ENCODE results near the gene PEX5L. TPM values are rescaled to one million over a fixed set of nuclear protein-coding genes. Genes with fewer than 3 reads are reported as not detected.

PEX5L gene
- total RNA-seq, 1 experiment from 2014 or later: 0.33 TPM

DNA sequence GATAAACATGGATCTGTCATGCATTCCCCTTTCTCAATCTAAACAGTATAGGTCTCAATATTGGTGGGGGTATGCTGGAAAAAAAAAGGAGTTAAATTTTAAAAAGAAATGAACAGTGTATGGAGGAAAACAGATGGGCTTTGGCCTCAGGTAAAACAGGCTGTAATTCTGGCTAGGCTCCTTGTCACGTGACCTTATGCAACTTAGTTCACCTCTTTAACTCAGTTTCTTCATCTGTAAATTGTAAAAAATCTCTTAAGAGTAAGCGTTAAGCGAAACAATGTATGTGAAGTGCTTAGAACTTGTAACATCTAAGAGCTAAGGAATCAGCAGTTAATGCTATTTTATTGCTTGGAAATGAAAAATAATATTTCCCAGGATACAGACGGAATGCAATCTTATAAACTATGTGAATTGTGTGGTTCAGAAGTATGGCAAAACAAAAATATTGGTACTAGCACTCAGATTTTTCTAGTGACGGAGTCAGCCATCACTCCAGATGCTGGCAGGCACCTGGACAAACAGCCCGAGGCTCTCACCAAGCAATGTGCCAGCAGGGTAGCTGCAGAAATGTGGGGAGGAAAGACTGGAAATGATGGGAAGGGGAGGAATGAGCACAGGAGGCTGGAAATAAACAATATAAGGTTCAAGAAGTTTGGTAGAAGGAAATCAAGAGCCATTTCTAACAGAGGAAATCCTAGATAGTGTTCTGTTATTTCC lies 211.1 kb downstream of the PEX5L start:
- ChIA-PET CTCF (no interaction called here), POLR2A (ENCODE audit: unreplicated experiment) (no interaction called here)
- no TSS peak for BruUV-seq (replicated peaks)
- TF ChIP-seq EZH2 (IDR thresholded peaks at IDR 0.05; ENCODE audit: low read depth): no peak
- TF ChIP-seq, protein P1, sequence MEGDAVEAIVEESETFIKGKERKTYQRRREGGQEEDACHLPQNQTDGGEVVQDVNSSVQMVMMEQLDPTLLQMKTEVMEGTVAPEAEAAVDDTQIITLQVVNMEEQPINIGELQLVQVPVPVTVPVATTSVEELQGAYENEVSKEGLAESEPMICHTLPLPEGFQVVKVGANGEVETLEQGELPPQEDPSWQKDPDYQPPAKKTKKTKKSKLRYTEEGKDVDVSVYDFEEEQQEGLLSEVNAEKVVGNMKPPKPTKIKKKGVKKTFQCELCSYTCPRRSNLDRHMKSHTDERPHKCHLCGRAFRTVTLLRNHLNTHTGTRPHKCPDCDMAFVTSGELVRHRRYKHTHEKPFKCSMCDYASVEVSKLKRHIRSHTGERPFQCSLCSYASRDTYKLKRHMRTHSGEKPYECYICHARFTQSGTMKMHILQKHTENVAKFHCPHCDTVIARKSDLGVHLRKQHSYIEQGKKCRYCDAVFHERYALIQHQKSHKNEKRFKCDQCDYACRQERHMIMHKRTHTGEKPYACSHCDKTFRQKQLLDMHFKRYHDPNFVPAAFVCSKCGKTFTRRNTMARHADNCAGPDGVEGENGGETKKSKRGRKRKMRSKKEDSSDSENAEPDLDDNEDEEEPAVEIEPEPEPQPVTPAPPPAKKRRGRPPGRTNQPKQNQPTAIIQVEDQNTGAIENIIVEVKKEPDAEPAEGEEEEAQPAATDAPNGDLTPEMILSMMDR (conservative IDR thresholded peaks at IDR 0.05): no peak
- no peaks in the 10 kb centered on the region; the same call in 1 of the 2 replicates for H3K27me3 ChIP-seq (ENCODE audit: insufficient read depth, low read depth)
- no peaks in the 10 kb centered on the region for H3K79me2 ChIP-seq (ENCODE audit: low read depth)
- H3K9me2 ChIP-seq (ENCODE audit: insufficient read depth): 0 out of 2 replicates have a peak, but pooled peaks cover 4% of the 10 kb centered on the region
- H3K4me2 ChIP-seq: no peak overlapping the region
- no peak overlapping the region for H3K4me3 ChIP-seq
- no peaks in the 10 kb centered on the region for H4K20me1 ChIP-seq (ENCODE audit: insufficient read depth)
- H3K36me3 ChIP-seq (ENCODE audit: low read depth): no peaks in the 10 kb centered on the region
- H3K4me1 ChIP-seq (replicated peaks; ENCODE audit: insufficient read depth): no peaks in the 10 kb centered on the region
- peak overlapping the region; percentile 7; the same call in 1 of the 2 replicates for H2AFZ ChIP-seq
- no peaks in the 10 kb centered on the region for H3F3A ChIP-seq (ENCODE audit: insufficient read depth, low read depth)
- no peaks in the 10 kb centered on the region for H3K9me3 ChIP-seq (ENCODE audit: insufficient read depth, low read depth)
- no peak overlapping the region for H3K27ac ChIP-seq
- no peak for DNase-seq
- intact Hi-C loops (cut with micrococcal nuclease; ENCODE audit: unreplicated experiment): loop anchor here (10.0 kb wide), 1 partner anchor 589 kb away; no protein-coding TSS in a partner anchor

DNA sequence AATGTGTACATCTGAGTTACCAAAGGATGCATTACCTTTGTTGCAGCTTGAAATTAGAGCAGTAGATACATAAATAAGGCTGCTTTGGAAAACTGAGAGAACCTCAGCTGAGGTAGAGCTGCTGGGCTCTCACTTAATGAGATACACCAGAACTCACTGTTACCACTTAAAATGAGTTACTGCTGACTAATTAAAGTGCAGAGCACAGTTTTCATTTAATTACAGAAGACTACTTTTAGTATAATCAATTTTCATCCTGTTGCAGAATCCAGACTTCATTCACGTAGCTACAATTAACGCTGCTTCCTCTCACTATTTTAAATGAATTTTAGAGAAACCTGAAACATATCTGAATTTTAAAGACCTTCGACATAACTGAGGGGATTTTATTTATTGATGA lies 214.4 kb downstream of the PEX5L start:
- Histone ChIP-seq H3K9me2 (ENCODE audit: insufficient read depth) (0 out of 2 replicates have a peak, but pooled peaks cover 4% of the 10 kb centered on the region), H3K27me3 (ENCODE audit: insufficient read depth, low read depth) (no peaks in the 10 kb centered on the region; the same call in 1 of the 2 replicates), H4K20me1 (ENCODE audit: insufficient read depth) (no peaks in the 10 kb centered on the region), H3F3A (ENCODE audit: insufficient read depth, low read depth) (no peaks in the 10 kb centered on the region), H3K4me3 (no peak overlapping the region), H3K36me3 (ENCODE audit: low read depth) (no peaks in the 10 kb centered on the region), H3K79me2 (ENCODE audit: low read depth) (no peaks in the 10 kb centered on the region), H3K4me2 (no peak overlapping the region), H3K9me3 (ENCODE audit: insufficient read depth, low read depth) (no peaks in the 10 kb centered on the region), H2AFZ (no peak overlapping the region), H3K4me1 (replicated peaks; ENCODE audit: insufficient read depth) (no peaks in the 10 kb centered on the region), H3K27ac (no peak overlapping the region)
- no peak for TF ChIP-seq EZH2 (IDR thresholded peaks at IDR 0.05; ENCODE audit: low read depth)
- TF ChIP-seq, protein P1 (conservative IDR thresholded peaks at IDR 0.05): no peak
- intact Hi-C loops (cut with micrococcal nuclease; ENCODE audit: unreplicated experiment): loop anchor here (10.0 kb wide), 1 partner anchor 593 kb away; no protein-coding TSS in a partner anchor
- no peak for DNase-seq
- no TSS peak for BruUV-seq (replicated peaks)
- ChIA-PET POLR2A (ENCODE audit: unreplicated experiment) (no interaction called here), CTCF (no interaction called here)

- Histone ChIP-seq H3K4me2 (no peak overlapping the region), H3K4me1 (replicated peaks; ENCODE audit: insufficient read depth) (no peaks in the 10 kb centered on the region), H3K27ac (no peak overlapping the region), H3K4me3 (no peak overlapping the region), H2AFZ (no peak overlapping the region), H3K9me2 (ENCODE audit: insufficient read depth) (0 out of 2 replicates have a peak, but pooled peaks cover 4% of the 10 kb centered on the region), H4K20me1 (ENCODE audit: insufficient read depth) (no peaks in the 10 kb centered on the region), H3K79me2 (ENCODE audit: low read depth) (no peaks in the 10 kb centered on the region), H3K27me3 (ENCODE audit: insufficient read depth, low read depth) (no peaks in the 10 kb centered on the region; the same call in 1 of the 2 replicates), H3K36me3 (ENCODE audit: low read depth) (no peaks in the 10 kb centered on the region), H3F3A (ENCODE audit: insufficient read depth, low read depth) (no peaks in the 10 kb centered on the region), H3K9me3 (ENCODE audit: insufficient read depth, low read depth) (no peaks in the 10 kb centered on the region)
- DNase-seq: no peak
- POLR2A ChIA-PET (ENCODE audit: unreplicated experiment): interaction anchor here (0.7 kb wide), 1 partner anchor 77 kb away, joined by 14 read pairs; no protein-coding TSS in a partner anchor
- CTCF ChIA-PET: no interaction called here
- intact Hi-C loops (cut with micrococcal nuclease; ENCODE audit: unreplicated experiment): no loop called here
- BruUV-seq (replicated peaks): no TSS peak
- no peak for TF ChIP-seq EZH2 (IDR thresholded peaks at IDR 0.05; ENCODE audit: low read depth)
- TF ChIP-seq, protein P1 (conservative IDR thresholded peaks at IDR 0.05): no peak
These were observed 217.4 kb downstream of the PEX5L start for GRCh38 chr3:179819379-179819778.

Measured in PC-9 (cell line).